Hematopoietic multipotent progenitor cell treated with erythropoietin and hydrocortisone succinate and interleukin-3 and kit ligand, for 17 days (in vitro differentiated cells): ENCODE data around the gene FGFR3.
"Not testable (repeated sequence)": the region's sequence is repeated elsewhere in the genome, so short reads cannot be mapped to it uniquely, and the experiment has no call there.

Source experiments
- DNase-seq: peaks from one replicate; pipeline ENCODE4 v3.0.0-alpha.2; 2015; ENCODE audit warnings: low spot score

Gene FGFR3

DNA sequence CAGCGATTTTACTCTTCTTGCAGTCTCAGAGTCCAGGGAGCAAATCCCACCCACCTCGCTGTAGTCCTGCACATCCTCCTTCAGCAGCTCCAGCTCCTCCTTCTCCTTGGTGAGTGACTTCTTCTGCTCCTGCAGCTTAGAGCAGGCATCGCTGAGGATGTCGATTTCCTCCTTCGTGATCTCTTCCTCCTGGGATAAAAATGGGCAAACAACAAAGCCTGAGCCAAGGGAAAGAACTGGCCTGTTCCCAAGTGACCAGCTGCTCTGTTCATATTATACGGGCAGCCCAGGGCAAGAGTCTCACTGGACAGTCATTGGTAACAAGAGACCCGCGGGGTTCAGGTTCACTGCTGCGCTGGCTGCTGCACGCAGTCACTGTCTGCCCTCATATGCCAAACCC lies 26.2 kb downstream of the FGFR3 start:
- no peak for DNase-seq

DNA sequence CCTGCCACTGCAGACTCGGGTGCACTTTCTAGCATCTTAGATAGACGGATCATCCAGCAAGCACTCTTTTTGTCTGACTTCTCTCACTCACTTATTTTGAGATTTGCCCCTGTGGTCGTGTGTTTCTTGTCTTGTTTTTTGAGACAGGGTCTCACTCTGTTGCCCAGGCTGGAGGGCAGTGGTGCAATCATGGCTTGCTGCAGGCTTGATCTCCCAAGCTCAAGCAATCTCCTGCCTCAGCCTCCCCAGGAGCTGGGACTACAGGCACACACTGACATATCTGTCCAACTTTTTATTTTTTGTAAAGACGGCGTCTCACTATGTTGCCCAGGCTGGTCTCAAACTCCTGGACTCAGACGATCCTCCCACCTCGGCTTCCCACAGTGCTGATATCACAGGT lies 26.7 kb downstream of the FGFR3 start:
- DNase-seq = no peak

DNA sequence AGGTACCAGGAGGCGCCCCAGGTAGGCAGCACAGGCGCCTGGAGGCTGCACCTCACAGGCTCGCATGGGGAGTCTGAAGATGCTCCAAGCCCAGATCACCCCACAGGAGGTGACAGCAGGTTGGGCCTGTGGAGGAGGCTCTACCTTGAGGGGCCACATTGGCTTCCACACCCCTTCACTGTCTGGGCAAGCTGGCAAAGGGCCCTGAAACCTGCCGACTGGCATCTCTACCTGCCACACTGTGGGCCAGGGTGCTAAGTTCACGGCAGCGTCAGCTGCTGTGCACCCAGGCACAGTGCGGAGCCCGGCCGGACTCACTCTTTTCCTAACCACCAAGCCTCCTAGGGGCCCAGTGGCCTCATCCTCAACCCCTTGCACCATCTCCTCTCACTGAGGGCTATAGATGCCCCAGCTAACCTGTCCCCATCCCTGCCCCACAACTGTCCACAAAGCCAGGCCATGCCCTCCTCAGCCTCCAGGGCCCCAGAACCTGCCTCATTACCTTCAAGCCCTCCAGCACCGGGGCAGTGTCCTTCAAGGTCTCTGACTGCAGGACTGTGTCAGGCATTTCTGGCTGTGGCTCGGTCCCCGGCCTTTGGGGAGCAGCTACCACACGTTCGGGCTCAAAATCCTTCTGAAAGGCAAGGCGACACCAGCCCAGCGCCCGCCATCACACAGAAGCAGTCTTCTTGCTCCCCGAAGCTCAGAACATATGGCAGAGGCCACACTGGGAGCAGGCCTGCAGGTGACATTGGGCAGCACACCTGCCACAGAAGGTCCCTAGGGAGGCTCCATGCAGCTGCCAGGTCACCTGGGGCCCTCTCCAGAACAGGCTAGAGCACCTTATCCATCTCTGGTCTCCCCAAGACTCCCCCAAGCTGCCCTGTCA lies 28.8 kb downstream of the FGFR3 start:
- no peak for DNase-seq

DNA sequence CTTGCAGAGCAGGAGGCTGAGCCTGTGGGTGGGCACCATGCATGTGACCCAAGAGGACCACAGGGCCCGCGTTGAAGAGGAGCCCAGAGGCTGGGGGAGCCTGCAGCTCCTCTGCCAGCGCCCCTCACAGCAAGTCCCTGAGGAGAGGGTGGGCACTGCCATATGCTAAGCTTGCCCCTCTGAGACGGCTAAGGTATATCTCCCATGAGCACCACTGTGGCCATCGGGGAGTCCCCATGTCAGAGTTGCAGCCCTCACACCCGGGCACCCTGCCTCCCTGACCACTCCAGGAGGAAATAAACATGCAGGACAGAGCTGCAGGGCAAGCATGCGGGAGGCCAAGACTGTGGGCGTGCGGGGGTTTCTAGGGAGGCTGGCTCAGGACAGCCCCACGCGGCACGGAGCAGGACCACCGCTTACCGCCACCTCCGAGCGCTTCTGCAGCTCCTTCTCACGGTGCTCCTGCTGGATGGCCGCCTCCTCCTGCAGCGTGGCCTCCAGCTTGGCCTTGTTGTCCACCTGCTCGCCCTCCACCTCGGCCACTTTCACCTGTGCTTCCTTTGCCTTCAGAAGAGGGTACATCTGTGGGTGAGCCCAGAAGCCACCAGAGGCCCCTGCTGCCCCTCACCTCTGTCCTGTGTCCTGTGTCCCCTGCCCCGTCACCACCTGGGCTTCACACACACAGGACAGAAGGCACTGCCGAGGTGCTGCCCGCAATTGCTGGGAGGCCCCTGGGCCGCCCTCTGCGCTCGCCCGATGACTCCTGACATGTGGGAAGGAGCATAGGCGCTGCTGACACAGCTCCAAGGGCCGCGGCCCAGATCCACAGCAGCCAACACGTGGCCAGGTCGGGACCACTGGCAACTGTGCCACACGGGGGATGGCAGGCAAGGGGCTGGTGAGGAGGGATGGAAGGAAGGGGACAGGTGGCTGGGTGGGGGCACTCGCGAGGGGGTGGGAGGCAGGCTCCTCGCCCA lies 29.8 kb downstream of the FGFR3 start:
- DNase-seq = no peak

DNA sequence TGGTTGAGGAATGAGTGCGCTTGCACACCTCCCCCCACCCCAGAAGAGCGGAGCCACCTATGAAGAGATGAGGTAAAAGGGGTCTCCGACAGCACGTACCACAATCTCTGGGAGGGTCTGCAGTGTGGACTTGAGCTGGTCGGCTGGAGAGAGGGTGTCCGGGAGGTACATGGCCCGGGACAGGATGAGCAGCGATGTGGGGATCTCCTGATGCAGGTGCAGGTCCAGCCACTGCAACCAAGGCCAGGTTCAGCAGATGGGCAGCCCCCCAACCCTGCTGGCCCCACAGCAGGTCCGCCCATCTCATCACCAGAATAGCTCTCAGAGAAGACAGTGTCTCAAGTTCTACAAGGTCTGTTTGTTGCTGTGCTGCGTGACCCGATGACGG lies 30.4 kb downstream of the FGFR3 start:
- no peak for DNase-seq

DNA sequence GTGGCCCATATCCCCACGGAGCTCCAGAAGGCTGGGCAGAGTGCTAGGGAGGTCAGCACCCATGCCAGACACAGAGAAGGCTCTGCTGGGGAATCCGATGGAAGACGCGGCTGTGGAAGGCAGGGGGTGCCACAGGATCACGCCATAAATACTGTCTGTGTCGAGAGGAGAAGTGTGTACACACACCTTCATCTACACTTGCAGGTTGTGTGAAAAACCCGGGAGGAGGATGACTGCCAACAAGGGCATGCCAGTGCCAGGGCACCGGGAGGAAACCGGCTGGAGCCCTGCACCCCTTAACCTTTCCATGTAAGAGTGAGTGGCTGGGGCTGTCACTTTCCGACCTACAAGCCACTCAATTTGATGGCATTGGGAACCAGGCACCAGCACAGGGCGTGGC lies 31.7 kb downstream of the FGFR3 start:
- no peak for DNase-seq

DNA sequence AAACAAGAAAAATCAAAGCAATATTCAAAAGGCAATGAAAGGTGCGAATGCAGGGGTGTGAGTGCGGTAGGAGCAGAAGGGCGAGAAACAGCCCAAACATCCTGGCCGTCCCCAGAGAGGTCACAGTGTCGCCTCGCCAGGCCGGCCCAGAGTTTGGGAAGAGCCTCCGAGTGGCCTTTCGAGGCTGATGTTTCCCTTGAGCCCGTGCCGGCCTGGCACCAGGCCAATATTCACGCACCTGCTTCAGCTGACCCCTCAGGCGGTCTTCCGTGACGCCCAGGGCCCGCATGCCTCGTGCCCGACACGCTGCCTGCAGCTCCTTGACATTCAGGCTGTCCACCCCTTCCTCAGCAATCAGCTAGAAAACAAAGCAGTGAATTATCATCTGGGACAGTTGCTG lies 32.2 kb downstream of the FGFR3 start:
- no peak for DNase-seq

DNA sequence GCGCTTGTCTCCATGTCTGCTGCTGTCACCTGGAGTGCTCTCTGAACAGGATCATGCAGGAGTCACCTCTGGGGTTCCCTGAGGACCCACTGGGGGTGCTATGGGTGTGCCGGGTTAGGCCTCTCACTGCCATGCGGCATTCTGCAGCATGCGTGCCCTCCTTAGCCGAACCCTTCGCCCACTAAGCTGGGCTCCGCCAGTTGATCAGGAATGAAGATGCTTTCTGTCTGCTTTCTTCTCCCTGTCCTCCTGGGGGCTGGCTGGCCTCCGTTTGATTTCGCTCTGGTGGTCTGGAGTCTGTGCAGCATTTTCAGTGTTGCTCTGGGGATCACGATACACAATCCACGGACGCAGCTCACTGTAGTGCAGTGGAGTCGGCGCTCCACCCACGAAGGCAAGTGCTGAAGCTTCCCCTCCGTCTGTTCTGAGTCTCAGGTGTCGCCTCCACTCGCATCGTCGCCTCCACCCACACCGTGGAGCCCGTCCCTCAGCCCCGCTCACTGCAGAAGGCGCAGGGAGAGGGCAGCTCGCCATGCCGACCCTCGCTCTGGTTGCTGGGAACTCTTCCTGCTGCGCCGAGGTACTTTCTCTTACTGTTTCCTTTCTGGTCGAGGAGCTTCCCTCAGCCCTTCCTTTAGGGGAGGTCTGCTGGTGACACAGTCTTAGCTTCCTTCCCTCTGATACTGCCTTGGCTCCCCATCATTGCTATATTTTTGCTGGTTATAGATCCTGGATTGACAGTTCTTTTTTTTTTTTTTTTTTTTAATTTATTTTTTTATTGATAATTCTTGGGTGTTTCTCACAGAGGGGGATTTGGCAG lies 33.6 kb downstream of the FGFR3 start:
- no peak for DNase-seq

DNA sequence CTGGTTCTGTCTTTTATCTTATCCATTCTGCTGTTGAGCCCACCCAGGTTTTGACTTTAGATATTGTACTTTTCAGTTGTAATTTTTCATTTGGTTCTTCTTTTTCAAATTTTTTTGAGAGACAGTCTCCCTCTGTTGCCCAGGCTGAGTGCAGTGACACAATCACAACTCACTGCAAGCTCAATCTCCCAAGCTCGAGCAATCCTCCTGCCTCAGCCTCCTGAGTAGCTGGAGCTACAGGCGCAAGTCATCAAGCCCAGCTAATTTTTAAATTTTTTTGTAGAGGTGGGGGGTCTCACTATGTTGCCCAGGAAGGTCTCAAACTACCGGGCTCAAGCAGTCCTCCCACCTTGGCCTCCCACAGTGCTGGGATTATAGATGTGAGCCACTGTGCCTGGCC lies 37.1 kb downstream of the FGFR3 start:
- DNase-seq = no peak

DNA sequence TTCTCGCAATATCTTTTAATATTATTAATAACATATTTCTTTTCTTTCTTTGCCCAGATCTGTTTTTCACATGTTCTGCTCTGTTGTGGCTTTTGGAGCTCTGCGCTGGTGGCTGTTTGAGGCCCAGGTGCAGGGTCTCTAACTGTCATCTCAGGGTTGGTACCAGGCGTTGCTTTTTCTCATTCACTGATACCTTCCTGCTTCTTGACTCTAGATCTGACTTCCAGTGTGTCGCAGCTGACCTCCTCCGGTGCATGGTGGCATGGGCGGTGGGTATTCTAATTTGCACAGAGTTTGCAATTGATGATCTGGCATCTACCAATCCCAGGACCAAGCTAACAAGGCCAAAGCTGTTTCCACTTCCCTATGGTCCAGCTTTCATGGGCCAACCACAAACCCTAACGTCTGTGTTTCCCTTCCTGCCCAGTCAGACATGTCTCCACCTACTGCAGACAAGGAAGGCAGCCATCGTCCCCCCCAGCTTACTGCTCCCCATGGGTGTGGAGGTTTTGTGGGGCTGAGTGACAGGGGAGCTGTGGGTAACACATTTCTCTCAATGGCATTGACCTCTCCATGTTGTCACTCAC lies 37.6 kb downstream of the FGFR3 start:
- DNase-seq = no peak

DNA sequence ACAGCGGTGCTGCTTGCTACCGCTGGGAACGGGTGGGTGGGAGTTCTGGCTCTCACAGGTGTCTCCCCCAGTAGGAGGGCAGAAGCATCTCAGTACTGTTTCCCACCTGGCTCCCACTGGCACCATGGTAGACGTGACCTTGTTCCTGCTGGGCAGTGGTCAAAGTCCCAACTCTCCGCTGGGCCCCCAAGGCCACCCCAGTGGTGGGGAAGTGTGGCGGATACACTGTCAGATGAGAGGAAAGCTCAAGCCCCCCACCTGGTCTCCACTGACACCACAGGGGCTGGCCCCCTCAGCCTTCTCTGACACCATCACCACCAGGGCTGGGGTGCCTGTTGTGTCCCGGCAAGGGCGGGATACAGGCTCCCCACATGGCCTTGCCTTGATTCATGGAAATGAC lies 38.2 kb downstream of the FGFR3 start:
- no peak for DNase-seq

DNA sequence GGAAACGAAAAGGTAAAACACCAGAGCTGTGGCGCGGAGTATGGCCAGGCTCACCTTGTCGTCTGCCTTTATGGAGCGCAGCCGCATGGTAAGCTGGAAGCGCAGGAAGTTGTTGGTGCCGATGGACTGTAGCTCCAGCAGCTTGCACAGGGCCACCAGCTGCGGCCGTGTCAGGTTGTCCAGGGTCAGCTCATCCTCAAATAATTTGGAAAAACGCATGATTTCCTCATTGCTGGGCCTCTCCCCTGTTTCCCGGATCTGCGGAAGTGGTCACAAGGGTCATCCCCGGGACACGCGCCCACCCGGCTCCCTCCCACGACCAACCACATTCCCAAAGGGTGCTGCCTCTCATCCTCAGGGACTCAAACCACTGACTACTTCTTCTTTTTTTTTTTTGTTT lies 39.6 kb downstream of the FGFR3 start:
- DNase-seq = no peak

DNA sequence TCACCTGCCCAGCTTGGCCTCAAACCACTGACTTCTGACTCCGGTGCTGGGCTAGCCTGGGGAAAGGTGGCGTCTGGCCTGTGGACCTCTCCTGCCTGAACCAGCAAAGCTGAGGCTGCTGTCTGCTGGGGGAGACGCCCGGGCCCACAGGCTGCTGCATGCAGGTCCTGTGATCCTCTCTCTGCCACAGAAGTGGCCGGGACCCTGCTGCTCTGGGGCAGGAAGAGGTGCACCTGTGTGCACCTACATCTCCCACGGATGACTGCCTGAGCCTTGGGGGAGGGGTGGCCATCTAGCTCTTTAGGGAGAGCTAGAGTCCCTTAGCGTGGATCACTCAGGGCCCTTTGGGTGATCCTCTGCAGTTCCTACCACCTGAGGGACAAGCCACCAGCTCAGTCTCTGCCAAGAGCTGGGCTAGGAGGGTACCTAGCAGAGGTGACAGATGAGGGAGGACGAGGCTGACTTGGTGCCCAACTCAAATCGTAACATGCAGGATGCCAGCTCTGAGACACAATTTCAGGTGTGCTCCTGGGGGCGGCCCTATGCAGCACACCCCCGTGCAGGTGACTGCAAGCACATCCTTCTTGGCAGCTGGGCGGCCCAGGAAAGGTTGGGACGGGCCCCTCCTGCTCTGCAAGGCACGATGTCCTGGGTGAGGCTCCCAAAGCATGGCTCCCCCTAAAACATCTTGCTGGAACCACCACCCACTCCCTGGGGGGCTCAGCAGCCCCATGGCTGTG lies 40.4 kb downstream of the FGFR3 start:
- no peak for DNase-seq

DNA sequence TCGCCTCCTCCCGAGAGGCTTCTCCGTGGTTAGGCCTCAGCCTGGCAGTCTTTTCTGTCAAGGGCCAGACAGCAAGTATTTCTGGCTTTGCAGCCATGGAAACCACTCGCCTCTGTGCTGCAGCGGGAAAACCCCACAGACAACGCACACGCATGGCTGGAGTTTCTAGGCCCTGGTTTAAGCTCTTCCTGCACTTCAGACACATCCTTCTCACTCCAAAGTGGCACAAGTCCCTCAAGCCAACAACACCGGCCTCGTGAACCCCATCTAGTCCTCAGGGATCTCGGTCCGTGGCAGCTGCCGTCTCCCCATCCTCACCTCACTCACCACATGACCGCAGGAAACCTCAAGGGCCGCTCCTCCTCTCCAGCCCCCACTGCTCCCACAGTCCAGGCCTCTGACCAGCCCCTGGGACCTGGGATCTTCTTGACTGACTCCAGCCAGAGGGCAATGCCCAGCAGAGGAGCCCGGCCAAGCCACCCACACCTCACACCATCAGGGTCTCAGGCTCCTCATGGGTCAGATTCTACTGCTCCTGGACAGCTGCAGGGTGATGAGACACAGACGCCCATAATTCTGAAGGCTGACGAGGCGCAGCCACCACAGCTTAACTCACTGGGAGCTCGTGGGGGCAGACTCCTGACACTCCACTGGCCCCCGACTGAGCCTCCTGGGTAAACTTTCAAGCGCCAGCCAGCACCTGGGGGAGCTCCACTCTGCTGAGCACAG lies 41.1 kb downstream of the FGFR3 start:
- DNase-seq = no peak

DNA sequence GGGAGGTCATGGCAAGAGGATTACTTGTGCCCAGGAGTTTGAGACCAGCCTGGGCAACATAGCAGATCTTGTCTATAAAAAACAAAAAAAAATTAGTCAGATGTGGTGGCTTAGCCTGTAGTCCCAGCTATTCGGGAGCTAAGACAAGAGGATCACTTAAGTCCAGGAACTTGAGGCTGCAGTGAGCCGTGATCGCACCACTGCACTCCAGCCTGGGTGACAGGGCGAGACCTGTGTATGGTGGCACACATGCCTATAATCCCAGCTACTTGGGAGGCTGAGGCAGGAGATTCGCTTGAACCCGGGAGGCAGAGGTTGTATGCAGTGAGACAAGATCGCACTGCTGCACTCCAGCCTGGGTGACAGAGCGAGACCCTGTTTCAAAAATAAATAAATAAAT lies 42.7 kb downstream of the FGFR3 start:
- DNase-seq = not testable (repeated sequence)

DNA sequence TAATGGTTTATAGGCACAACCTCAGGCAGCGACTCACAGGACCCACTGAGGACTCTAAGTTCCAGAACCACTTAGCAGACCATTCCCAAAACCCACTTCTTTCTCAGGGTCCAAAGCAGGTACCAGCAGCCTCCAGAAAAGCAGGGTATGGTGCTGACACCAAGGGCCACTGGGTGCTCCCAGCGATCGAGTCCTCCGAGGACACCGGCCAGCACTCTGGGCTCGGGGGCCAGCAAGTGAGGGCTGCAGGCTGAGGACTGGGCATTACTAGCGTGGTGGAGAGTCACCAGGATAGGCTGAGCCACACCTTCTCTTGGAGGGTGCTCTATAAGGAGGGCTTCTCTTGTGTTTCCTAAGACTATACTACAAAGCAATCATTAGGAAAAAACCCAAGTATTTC lies 43.6 kb downstream of the FGFR3 start:
- DNase-seq = no peak

DNA sequence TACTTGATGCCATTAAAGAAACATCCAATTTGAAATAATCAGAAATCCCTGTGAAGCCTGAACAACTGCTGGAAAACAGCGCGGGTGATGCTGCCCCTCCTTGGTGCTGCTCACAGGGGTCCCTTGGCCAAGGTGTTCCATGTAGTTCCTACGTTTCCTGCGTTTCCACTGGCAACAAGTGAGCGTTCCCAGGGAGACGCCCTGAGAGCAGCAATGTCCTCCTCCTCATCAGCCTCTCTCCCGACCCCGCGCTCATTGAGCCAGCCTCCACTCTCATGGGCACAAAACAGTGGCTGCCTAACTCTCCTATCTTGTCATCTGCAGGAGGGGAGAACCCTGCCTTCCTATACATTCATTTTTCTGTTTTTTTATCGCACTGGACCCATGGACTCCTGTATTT lies 44.0 kb downstream of the FGFR3 start:
- no peak for DNase-seq

DNA sequence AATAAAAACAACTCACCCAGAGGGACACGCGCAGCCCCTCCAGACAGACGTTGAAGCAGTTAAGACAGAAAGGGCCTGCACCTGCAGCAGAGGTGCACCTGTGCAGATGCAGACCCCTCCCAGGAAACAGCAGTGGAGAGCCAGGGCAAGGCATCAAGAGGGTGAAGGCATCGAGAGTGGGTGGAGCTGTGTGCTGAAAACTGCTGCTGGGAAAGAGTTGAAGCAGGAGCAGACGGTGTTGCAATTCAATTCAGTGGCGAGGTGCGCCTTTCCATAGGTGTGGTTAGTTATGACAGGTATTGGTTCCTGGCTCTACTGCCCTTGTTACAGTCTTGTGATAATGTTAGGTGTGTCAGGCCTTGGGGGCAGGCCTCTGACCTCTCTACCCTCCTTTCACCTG lies 46.2 kb downstream of the FGFR3 start:
- no peak for DNase-seq

DNA sequence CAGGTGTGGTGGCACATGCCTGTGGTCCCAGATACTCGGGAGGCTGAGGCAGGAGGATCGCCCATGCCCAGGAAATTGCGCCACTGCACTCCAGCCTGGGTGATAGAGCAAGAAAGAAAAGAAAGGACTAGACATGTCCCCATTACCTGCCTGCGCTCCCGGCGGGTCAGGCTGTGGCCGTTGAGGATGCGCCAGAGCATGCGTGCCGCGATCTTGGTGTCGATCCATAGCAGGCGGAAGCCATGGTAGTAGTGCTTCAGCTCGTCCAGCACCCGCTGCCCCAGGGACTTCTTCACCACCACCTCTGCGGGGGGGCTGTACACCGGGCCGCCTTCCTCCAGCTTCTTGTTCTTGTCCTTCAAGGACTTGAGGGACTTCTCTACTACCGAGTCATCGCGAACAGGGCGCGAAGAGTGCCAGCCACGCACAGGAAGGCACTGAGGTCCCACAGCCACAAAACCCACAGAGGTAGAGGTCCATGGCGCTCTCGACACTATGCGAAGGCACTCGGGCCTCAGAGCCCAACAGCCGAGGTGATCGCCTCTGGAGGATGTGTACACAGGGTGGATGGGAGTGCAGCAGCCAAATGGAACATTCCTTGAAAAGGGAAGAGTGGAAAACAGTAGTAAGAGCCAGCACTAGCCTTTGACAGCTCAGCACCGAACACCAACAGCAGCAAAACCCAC lies 48.3 kb downstream of the FGFR3 start:
- DNase-seq = no peak

DNA sequence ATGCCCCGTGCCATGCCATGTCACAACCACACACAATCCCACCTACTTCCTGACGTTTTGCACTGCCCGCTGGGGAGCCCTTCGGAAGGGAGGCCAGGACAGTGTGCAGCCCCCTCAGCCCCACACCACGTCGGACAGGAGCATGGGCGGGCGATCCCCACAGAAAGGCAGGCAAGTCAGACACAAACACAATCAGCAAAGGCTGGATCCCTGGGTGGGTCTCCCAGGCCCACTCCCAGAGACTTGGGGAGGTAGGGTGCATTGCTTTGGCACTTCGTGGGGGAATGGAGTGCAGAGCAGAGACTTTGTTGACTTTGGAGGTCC lies 48.8 kb downstream of the FGFR3 start:
- no peak for DNase-seq
